A549 treated with CORT108297 at 1 μM for 4 hours (cell line): ENCODE data around the gene NPC1. TPM values are rescaled to one million over a fixed set of nuclear protein-coding genes. Genes with fewer than 3 reads are reported as not detected.

Experiments used
- total RNA-seq: library from RNA; stranded (reverse); fragments of 200-300 nt; extraction: Qiagen RNA extraction; gene quantifications from 5 replicates; pipeline ENCODE4 v1.2.3, GENCODE V29; 2022

Gene NPC1
- total RNA-seq, result 80.5 to 110 TPM (median 104 TPM) in 5 replicates

GRCh38 chr18:23586249-23587196 lies at the start of gene NPC1:
TSS of gene NPC1 (minus strand) at chr18:23586506. CDS start at chr18:23586343, 163 bp downstream.

GRCh38 chr18:23503038-23503962 lies 83.0 kb downstream of the NPC1 start, which contains the start of gene RMC1:
TSS of gene RMC1 (plus strand) at chr18:23503511. CDS start at chr18:23503619, 108 bp downstream.

Other genes with a start within 250 kb of the NPC1 start
- gene RIOK3, start 133.2 kb downstream of the NPC1 start, total RNA-seq, result 27.9 to 42.9 TPM (median 32.4 TPM) in 5 replicates
- 12.7 to 17.2 TPM (median 15.9 TPM) in 5 replicates for gene RMC1, start 83.0 kb downstream of the NPC1 start, total RNA-seq
- 9.7 to 16.4 TPM (median 13.6 TPM) in 5 replicates for gene ANKRD29, start 76.4 kb upstream of the NPC1 start, total RNA-seq
- gene LAMA3, start 102.9 kb upstream of the NPC1 start, total RNA-seq, result 34.8 to 44.8 TPM (median 42.7 TPM) in 5 replicates